HEK293 (cell line): Measurements from ENCODE around the gene HSD17B8.

Experiments used
- GLI4 ChIP-seq: fragments of 450-650 bp; formaldehyde crosslinking; IDR thresholded peaks from 2 replicates; pipeline ENCODE4 v1.5.1; 2016; ENCODE audit warnings: missing biosample characterization, missing genetic modification characterization
- GLIS2 ChIP-seq: fragments of 450-650 bp; formaldehyde crosslinking; IDR thresholded peaks from 2 replicates; pipeline ENCODE4 v1.5.1; 2016; ENCODE audit warnings: missing biosample characterization, missing genetic modification characterization
- HOXD13 ChIP-seq: sonication (generic); formaldehyde crosslinking; IDR thresholded peaks from 2 replicates; pipeline ENCODE4 v1.8.0; 2022; ENCODE audit warnings: missing genetic modification reagents, borderline replicate concordance
- IKZF3 ChIP-seq: fragments of 450-650 bp; IDR thresholded peaks from 2 replicates; pipeline ENCODE4 v1.5.0; 2018; ENCODE audit warnings: missing biosample characterization, mild to moderate bottlenecking, missing genetic modification characterization, moderate library complexity
- KLF7 ChIP-seq: fragments of 450-650 bp; formaldehyde crosslinking; IDR thresholded peaks from 2 replicates; pipeline ENCODE4 v1.5.1; 2016; ENCODE audit warnings: missing biosample characterization, missing genetic modification characterization, borderline replicate concordance
- TRIM28 ChIP-seq: IDR thresholded peaks from 2 replicates; pipeline ENCODE4 v1.6.1; 2011; ENCODE audit warnings: low read length, control low read depth, borderline replicate concordance
- TSHZ1 ChIP-seq: fragments of 450-650 bp; formaldehyde crosslinking; IDR thresholded peaks from 2 replicates; pipeline ENCODE4 v1.5.1; 2016; ENCODE audit warnings: missing biosample characterization, missing genetic modification characterization, borderline replicate concordance
- ZBTB20 ChIP-seq: fragments of 450-650 bp; formaldehyde crosslinking; IDR thresholded peaks from 2 replicates; pipeline ENCODE4 v1.5.1; 2016; ENCODE audit warnings: missing biosample characterization, missing genetic modification characterization
- ZFHX2 ChIP-seq: fragments of 450-650 bp; formaldehyde crosslinking; conservative IDR thresholded peaks from 2 replicates; pipeline ENCODE4 v1.5.1; 2016; ENCODE audit warnings: missing biosample characterization, missing genetic modification characterization
- ZNF114 ChIP-seq: fragments of 450-650 bp; formaldehyde crosslinking; IDR thresholded peaks from 2 replicates; pipeline ENCODE4 v1.5.0; 2017; ENCODE audit warnings: missing biosample characterization, missing genetic modification characterization
- ZNF133 ChIP-seq: fragments of 450-650 bp; formaldehyde crosslinking; IDR thresholded peaks from 2 replicates; pipeline ENCODE4 v1.5.1; 2016; ENCODE audit warnings: missing biosample characterization, missing genetic modification characterization
- ZNF138 ChIP-seq: fragments of 450-650 bp; formaldehyde crosslinking; IDR thresholded peaks from 2 replicates; pipeline ENCODE4 v1.5.1; 2016; ENCODE audit warnings: missing biosample characterization, missing genetic modification characterization, borderline replicate concordance
- ZNF175 ChIP-seq: fragments of 450-650 bp; formaldehyde crosslinking; IDR thresholded peaks from 2 replicates; pipeline ENCODE4 v1.5.1; 2016; ENCODE audit warnings: missing biosample characterization, missing genetic modification characterization
- ZNF18 ChIP-seq: fragments of 450-650 bp; formaldehyde crosslinking; IDR thresholded peaks from 2 replicates; pipeline ENCODE4 v1.5.1; 2016; ENCODE audit warnings: missing biosample characterization, missing genetic modification characterization
- ZNF184 ChIP-seq: fragments of 450-650 bp; IDR thresholded peaks from 2 replicates; pipeline ENCODE4 v1.5.1; 2018; ENCODE audit warnings: missing biosample characterization, mild to moderate bottlenecking, missing genetic modification characterization
- ZNF23 ChIP-seq: fragments of 450-650 bp; formaldehyde crosslinking; IDR thresholded peaks from 2 replicates; pipeline ENCODE4 v1.5.1; 2016; ENCODE audit warnings: missing biosample characterization, missing genetic modification characterization, borderline replicate concordance
- ZNF302 ChIP-seq: fragments of 450-650 bp; formaldehyde crosslinking; IDR thresholded peaks from 2 replicates; pipeline ENCODE4 v1.5.1; 2016; ENCODE audit warnings: missing biosample characterization, missing genetic modification characterization, low read depth
- ZNF37A ChIP-seq: fragments of 450-650 bp; IDR thresholded peaks from 2 replicates; pipeline ENCODE4 v1.5.1; 2018; ENCODE audit warnings: missing biosample characterization, missing genetic modification characterization
- ZNF513 ChIP-seq: fragments of 450-650 bp; IDR thresholded peaks from 2 replicates; pipeline ENCODE4 v1.5.1; 2018; ENCODE audit warnings: missing biosample characterization, missing genetic modification characterization
- ZNF704 ChIP-seq: fragments of 450-650 bp; formaldehyde crosslinking; IDR thresholded peaks from 2 replicates; pipeline ENCODE4 v1.5.1; 2016; ENCODE audit warnings: missing biosample characterization, missing genetic modification characterization
- TF ChIP-seq, protein P1 (sequence below): fragments of 450-650 bp; formaldehyde crosslinking; IDR thresholded peaks from 2 replicates; pipeline ENCODE4 v1.5.1; 2016; ENCODE audit warnings: missing biosample characterization, missing genetic modification characterization
- TF ChIP-seq, protein P2 (sequence below): fragments of 450-650 bp; formaldehyde crosslinking; IDR thresholded peaks from 2 replicates; pipeline ENCODE4 v1.5.1; 2016; ENCODE audit warnings: missing biosample characterization, missing genetic modification characterization, low read depth
- TF ChIP-seq, protein P3 (sequence below): fragments of 450-650 bp; formaldehyde crosslinking; IDR thresholded peaks from 2 replicates; pipeline ENCODE4 v1.5.1; 2017; ENCODE audit warnings: missing biosample characterization, missing genetic modification characterization

The HSD17B8 gene

GRCh38 chr6:33200219-33201146 is 4.0 kb upstream of the HSD17B8 start, which contains the start of the genes RXRB and SLC39A7 (continued):
- TF ChIP-seq IKZF3 (tag by site-specific recombination) (peak; percentile 88), GLIS2 (tag by site-specific recombination) (peak; percentile 68), ZNF18 (tag by site-specific recombination) (0 out of 2 replicates have a peak, but pooled peaks have one; percentile 30), ZNF302 (tag by site-specific recombination) (0 out of 2 replicates have a peak, but pooled peaks have one; percentile 19), ZNF704 (no peak), ZFHX2 (peak; percentile 80), TSHZ1 (tag by site-specific recombination) (no peak), ZNF184 (tag by site-specific recombination) (peak; percentile 35; the same call in 1 of the 2 replicates), ZNF138 (no peak), ZNF23 (tag by site-specific recombination) (no peak), GLI4 (tag by site-specific recombination) (no peak), ZNF175 (tag by site-specific recombination) (no peak), ZNF37A (no peak), KLF7 (tag by site-specific recombination) (peak; percentile 56; the same call in 1 of the 2 replicates), HOXD13 (CRISPR knock-in tag) (no peak), ZNF114 (no peak), ZNF513 (peak; percentile 63), ZBTB20 (tag by site-specific recombination) (peak; percentile 50; the same call in 1 of the 2 replicates), ZNF133 (tag by site-specific recombination) (no peak), TRIM28 (0 out of 2 replicates have a peak, but pooled peaks have one; percentile 13)
- TF ChIP-seq, protein P1, sequence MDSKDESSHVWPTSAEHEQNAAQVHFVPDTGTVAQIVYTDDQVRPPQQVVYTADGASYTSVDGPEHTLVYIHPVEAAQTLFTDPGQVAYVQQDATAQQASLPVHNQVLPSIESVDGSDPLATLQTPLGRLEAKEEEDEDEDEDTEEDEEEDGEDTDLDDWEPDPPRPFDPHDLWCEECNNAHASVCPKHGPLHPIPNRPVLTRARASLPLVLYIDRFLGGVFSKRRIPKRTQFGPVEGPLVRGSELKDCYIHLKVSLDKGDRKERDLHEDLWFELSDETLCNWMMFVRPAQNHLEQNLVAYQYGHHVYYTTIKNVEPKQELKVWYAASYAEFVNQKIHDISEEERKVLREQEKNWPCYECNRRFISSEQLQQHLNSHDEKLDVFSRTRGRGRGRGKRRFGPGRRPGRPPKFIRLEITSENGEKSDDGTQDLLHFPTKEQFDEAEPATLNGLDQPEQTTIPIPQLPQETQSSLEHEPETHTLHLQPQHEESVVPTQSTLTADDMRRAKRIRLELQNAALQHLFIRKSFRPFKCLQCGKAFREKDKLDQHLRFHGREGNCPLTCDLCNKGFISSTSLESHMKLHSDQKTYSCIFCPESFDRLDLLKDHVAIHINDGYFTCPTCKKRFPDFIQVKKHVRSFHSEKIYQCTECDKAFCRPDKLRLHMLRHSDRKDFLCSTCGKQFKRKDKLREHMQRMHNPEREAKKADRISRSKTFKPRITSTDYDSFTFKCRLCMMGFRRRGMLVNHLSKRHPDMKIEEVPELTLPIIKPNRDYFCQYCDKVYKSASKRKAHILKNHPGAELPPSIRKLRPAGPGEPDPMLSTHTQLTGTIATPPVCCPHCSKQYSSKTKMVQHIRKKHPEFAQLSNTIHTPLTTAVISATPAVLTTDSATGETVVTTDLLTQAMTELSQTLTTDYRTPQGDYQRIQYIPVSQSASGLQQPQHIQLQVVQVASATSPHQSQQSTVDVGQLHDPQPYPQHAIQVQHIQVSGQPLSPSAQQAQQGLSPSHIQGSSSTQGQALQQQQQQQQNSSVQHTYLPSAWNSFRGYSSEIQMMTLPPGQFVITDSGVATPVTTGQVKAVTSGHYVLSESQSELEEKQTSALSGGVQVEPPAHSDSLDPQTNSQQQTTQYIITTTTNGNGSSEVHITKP (tag by site-specific recombination), result peak; percentile 41; the same call in 1 of the 2 replicates
- TF ChIP-seq, protein P2, sequence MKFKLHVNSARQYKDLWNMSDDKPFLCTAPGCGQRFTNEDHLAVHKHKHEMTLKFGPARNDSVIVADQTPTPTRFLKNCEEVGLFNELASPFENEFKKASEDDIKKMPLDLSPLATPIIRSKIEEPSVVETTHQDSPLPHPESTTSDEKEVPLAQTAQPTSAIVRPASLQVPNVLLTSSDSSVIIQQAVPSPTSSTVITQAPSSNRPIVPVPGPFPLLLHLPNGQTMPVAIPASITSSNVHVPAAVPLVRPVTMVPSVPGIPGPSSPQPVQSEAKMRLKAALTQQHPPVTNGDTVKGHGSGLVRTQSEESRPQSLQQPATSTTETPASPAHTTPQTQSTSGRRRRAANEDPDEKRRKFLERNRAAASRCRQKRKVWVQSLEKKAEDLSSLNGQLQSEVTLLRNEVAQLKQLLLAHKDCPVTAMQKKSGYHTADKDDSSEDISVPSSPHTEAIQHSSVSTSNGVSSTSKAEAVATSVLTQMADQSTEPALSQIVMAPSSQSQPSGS (tag by site-specific recombination), result no peak
- TF ChIP-seq, protein P3, sequence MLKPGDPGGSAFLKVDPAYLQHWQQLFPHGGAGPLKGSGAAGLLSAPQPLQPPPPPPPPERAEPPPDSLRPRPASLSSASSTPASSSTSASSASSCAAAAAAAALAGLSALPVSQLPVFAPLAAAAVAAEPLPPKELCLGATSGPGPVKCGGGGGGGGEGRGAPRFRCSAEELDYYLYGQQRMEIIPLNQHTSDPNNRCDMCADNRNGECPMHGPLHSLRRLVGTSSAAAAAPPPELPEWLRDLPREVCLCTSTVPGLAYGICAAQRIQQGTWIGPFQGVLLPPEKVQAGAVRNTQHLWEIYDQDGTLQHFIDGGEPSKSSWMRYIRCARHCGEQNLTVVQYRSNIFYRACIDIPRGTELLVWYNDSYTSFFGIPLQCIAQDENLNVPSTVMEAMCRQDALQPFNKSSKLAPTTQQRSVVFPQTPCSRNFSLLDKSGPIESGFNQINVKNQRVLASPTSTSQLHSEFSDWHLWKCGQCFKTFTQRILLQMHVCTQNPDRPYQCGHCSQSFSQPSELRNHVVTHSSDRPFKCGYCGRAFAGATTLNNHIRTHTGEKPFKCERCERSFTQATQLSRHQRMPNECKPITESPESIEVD (tag by site-specific recombination), result no peak
